HCEC 1CT (cell line): ENCODE measurements around the gene ANKRD39.
A peak's percentile ranks its signal among the peaks of the same experiment; 100 is the strongest.

Experiments used
- DNase-seq: peaks from one replicate; pipeline ENCODE4 v3.0.0-alpha.2; 2017

Gene ANKRD39

DNA sequence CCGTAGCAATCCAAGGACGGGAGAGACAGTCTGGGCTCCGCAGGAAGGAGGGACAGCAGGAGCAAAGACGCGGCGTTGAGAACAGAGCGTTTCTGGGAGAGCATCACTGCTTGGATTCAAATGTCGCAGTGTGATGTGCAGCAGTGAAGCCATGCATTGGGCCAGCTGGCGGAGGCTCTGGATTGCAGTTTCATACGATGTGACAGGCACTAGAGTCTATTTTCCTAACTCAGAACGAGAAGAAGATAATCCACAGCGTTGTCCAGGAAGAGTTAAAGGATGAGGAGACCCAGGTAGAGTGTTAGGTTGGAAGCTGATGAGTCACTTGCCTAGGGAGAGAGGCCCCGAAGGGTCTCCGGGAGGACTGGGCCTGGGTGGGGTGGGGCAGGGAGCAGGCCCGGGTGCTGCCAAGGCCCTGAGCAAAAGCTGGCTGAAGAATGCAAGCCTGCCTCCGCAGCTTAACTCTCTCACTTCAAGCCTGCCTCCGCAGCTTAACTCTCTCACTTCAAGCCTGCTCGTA, 29.7 kb upstream of the ANKRD39 start:
- no peak for DNase-seq

DNA sequence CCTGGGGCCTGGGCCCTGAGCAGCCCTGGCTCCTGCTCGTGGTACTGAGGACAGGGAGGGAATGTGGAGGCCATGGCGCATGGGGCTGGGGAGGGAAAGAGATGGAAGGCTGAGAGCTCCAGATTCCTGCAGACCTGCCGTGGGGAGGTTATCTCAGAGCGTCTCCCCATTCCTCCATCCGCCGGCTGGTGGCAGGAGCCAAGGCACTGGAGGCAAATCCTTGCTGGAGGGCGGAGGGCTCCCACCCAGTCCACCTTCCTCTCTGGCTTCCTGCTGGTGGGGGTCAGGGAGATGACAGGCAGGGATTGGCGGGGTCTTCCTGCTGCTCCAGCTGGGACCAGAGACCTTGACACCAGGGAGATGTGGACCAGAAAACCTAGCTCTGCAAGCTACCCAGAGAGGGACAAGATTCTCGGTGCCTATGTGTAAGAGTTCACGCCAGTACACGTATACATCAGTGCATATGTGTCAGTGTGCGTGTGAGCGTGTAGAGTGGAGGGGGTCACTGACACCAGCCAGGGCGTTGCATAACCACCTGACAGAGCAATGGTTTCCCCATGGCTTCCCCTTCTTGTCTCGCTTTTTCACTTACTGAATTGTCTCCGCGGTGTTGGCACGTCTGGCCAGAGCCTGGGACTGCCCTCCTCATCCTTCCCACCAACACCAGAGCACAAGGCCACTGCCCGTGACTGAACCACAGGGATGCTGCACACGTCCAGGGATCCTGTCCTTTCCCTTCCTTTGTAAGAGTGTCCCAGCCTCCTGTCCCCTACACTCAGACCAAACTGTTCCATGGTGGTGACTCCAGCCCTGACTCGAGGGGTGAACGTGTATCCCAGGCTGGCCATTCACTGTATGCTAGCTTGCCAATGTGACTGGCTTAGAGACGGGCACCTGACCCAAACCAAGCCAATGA, 27.9 kb upstream of the ANKRD39 start:
- no peak for DNase-seq

DNA sequence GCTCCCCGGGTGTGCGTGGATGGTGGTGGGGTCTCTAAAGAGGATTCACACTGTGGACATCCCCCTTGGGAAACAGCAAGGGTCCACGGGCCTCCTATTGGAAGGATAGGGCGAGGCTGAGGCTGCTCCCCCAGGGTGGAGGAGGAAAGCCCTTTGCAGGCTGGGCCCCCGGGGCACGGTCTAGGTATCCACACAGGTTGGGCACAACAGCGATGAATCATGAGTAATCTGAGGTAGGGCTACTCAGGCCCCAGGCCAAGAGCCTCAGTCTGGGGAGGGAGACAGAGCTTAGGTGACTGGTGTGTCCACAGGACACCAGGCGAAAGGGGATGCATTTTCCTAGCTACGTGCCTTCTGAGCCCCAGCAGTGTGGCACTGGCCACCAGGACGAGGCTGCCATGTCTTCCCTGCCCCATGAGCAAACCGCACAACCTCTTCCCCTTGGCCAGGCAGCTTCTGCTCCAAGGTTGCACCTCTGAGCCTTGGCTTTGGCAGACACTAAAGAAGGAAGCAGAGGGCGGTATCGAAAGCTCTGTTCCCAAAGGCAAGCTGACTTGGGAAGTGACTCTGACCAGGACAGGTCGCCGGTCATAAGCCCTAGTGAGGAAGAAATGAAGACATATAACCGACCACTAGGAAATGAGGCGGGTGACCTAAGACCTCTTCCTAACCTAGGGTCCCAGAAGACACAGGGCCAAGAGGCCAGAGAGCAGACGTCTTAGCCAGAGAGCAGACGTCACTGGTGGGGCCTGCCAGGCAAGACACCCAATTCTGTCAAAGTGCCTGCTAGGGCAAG, 26.7 kb upstream of the ANKRD39 start:
- no peak for DNase-seq

DNA sequence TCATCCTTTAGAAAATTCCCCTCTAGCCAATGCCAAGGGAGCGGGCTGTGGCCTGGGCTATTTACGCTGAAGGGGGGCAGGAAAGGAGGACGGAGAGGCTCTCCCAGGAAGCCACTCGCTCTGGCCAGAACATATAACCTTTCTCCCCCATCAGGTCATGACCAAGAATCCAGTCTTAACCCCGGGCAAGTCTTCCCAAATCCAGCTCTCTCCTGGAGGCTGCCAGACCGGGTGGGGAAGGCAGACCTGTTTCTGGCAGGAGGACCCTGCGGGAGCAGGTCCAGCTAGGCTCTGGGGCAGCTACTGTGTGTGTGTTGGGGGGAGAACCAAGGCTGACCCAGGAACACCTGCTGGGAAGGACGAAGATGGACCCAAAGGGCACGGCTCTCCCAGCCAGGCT, 25.5 kb upstream of the ANKRD39 start:
- no peak for DNase-seq

DNA sequence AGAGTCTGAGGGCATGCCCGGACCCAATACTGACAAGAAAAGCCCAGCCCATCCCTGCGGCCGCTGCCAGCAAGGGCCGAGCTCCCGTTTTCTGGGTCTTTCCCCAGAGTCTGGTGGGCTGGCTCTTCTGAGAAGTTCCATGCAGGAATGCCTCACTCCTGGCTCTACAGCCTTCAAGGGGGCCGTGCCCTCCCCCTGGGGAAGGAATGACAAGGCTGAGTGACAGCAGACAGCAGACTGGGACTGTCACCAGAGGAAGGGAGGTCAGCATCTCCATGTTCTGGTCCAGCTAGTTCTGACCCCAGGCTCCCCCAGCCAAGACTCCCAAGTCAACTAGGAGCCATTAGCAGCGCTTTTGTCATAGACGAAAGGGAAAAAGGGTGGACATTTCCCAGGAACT, 25.1 kb upstream of the ANKRD39 start:
- no peak for DNase-seq

DNA sequence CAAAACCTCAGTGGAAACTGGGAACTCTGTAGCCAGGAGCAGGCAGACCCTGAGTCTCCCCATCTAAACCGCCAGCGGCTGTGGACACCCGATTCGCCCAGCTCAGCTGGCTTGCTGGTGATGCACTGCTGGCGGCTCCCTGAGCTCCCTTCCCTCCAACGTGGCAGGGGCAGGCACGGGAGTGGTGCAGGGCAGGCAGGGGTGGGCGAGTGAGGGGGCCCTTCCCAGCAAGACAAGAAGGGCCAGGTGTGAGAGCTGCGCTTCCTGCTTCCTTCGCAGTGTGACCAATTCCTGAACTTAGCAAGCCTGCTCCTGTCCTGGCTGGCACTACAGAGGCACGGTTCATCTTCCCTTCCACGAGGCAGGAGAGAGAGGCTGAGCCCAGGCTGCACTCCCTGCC, 24.4 kb upstream of the ANKRD39 start:
- DNase-seq, result no peak

DNA sequence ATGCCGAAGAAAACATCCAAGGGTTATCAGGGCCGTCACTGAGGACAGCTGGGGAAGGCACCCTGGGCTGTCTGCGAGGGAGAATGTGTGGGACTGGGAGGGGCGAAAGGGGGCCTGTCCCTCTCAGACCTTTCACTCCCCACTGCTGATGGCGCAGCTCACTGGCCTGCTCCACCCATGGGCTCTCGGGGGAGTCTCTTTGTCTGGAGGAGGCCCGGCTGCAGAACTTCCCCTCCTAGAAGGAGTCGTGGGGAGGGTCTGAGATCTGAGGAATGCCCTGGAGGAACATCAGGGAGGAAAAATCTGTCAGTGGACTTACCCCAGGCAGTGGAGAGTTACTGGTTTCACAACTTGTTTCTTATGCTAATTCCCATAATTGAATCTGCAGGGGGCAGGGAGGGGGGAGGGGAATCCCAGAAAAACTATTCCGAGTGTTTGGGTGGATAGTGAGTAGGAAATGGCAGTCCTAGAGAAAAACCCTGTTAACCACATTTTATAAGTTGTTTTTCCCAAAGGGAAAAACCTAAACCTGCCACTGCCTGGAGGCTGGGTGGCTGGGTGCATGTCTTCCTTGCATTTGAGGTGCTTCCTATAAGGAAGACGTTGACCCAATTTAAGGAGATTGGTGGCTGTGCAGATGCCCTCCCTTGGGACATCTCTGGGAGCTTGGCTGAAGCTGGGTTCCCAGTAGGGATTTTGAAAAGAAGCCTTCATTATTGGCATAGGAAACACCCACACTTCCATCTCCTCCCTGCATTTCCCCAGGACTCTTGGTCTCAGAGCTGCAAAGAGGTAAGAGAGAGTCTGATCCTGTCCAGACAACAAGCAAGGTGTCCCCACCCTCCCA, 23.8 kb upstream of the ANKRD39 start:
- no peak for DNase-seq

DNA sequence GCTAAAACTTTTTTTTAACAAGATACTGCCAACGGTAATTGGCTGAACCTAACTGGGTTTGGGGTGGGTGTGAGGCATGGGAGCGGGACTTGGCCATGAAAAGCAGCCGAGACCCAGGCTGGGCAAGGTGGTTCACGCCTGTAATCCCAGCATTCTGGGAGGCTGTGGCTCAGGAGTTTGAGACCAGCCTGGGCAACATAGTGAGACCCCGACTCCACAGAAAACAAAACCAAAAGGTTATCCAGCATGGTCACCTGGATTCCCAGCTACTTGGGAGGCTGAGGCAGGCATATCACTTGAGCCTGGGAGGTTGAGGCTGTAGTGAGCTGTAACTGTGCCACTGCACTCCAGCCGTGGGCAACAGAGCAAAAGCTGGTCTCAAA, 23.1 kb upstream of the ANKRD39 start:
- DNase-seq, result no peak

DNA sequence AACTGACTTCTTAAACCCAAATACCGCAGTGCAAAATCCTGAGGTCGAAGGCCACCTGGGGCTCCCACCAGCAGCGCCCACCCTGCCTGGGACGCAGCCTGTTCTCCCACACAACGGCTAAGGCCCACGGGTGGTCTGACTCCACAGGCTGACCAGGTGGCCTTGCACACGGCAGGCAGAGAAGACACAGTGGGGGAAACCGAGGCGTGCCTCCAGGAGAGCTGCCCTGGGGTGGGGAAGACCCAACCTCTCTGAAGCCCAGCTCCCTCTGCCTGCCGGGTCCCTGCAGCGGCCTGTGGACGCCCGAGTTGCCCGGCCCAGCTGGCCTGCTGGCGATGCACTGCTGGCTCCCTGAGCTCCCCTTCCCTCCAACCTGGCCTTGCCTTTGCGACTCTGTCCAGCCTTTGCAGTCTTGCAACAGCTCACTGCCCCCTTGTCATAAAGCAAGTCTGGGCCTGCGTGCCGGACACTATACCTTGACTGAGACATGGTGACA, 21.8 kb upstream of the ANKRD39 start:
- no peak for DNase-seq

DNA sequence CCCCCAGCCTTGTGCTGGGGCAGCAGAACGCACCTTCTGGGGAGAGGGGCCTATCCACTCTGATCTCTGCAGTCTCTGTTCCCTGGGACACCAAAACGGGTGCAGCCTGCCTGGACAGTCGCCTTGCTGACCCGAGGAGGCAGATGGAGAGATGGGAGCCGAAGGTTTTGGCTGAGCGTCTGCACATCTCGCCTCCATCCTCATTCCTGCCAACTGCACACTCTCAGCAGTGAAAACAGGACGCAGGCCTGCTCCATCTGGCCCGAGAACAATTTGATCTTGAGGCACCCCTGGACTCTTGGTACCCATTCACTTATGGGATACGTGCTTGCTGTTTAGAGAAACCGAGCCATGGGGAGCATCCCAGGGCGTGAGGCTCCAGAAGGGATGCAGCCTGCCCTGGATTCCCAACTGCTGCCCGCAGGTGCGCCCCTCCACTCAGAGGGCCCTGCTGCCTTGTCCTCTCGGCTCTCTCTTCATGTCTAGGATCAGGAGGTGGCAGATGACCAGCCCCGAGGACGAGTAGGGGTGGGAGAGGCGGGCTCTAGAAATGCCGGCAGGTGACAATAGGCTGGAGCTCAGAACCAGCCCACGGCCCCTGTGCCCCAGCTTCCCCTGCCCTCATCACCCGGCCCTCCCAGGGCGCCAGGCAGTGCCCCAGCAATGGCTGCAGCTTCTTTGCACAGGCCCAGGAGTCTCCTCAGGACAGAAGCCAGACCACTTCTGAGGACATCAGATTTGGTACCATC, 21.2 kb upstream of the ANKRD39 start:
- DNase-seq, result no peak

DNA sequence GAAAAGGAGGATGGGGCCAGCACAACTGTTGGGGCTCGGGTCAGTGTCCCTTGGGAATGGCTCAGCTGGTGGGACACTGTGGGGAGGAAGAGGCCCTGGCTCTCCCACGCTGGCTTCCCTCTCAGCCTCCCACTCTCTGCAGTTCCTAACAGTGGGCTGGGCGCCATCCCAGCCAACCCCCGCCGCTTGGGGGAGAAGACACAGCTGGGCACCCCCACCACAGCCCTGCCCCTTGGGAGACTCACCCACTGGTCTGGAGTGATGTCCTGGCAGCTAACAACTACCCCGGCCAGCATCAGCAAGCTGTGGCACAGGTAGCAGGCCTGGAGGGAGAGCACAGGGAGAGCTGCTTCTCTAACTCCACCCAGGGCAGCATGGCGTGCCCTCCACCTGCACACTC, 20.4 kb upstream of the ANKRD39 start:
- DNase-seq, result no peak

DNA sequence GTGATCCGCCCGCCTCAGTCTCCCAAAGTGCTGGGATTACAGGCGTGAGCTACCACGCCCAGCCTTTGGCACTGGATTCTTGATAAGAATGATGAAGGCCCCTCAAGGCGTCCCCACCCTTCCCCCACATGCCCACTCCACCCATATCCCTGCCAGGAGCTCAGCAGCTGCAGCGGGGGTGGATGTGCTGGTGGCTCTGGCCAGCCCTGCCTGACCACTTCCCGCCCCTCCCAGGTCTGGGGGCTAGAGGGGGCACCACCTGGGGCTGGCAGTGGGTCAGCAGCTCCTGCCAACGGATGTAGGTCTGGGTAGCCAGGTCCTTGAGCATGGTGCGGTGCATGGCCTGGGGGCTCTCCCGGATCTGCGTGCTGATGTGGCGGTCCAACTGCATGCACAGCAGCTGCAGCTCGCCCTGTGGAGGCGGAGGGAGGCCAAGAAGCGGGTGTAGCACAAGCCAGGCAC, 19.8 kb upstream of the ANKRD39 start:
- DNase-seq, result no peak

DNA sequence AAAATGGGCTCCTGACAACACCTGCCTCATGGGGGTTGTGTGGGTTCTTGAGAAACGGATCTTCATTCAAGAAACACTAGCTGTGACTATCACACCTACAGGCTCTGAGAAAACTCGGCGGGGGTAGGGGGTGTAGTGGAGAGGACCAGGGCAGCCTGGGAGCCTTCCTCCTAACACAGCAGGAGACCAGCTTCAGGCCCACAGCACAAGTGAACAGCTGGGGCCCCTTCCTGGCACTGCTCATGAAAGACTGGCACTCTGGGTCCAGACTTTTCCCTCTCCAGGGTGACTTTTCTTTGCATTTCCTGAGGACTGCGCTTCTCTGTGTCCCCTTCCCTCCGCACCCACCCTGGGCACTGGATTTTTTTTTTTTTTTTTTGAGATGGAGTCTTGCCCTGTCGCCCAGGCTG, 19.2 kb upstream of the ANKRD39 start:
- no peak for DNase-seq

DNA sequence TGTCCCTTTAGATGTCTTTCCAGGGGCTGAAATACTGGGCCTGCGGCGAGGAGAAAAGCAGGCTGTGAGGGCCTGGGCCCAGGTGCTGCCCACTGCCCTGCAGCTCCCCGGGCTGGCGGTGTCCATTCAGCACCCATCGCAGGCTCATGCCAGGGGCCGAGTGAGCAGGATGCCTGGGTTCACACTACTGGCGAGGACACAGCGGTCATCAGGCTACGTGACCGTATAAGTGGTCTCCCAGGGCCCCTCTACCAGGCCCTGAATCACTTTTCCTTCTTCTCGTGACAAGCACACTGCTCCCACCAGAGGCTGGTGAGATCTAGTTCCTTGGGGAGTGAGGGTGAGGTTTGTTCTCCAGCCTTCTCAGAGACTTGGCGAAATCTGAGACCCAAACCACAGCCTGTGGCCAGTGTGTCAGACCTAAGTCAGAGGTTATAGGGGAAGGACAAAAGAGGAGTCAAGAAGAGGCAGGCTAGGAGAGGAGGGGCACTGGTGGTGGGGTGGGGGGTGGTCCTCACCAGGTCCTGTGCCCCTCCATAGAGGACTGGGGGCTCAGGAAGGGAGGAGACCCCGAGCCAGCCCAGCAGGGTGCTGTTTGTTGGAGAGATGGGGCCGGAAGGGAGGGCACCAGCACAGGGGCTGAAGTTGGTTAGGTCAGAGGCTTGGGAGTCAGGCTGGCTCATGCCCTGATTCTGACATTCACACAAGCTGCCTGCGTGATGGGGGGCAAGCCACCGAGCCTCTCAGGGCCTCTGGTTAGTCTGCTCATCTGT, 18.6 kb upstream of the ANKRD39 start:
- peak; percentile 53 for DNase-seq

DNA sequence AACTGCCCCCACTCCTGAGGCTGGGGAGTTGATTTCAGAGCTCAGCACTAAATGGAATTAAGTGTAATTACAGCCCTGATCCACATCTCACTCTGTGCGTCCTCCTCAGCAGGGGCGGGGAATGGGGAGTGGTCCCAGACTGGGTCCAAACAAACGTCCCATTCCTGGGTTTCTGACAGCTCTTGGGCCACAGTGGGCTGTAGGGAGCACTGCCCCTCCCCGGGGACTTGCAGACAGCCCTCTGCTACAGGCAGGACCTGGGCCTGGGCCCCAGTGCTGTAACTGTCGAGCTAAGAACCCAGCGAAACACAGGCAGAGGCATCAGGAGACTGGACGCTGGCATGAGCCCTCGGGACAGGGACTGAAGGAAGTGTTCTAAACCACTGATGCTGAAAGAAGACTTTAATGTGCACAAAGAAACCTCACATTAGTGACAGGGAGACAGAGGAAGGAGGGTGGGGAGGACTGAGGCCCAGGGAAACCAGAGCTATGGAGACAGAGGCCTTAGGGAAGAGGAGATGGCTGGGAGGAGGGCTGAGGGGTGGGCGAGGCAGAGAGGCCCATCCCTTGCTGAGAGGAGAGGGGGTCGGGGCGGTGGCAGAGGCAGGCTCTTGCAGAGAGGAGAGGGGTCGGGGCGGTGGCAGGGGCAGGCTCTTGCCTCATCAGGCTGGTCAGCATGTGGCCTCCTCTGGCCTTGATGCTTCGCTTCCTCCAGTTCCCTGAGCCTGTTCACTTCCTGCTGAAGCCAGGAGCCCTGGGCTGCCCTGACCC, 17.9 kb upstream of the ANKRD39 start:
- no peak for DNase-seq

DNA sequence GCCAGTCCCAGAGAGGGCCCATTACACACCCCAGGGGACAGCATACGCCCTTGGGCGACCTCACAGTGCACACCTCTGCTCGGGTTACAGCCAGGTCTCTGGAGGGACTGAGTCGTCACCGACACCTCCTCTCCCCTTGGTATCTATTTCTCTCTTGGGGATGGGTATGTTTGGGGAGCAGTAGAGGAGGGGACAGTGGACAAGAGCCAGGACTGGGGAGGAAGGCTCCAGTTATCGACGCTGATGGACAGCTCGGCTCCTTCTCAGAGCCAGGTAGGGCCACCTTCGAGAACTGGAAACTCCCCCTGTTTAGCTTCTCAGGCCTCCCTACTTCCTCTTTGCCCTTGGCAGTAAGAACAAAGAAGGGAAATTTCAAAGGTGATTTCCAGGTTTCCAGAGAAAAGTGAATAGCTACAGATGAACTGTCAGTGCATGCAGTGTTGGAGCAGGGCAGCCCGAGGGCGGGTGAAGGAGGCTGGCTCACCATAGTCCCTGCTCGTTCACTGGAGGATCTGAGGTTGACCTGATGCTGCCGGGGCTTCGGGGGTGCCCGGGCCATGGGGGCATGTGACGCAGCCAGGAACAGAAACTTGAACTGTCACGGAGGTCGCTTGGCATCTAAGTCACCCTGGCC, 16.5 kb upstream of the ANKRD39 start:
- DNase-seq, result no peak

DNA sequence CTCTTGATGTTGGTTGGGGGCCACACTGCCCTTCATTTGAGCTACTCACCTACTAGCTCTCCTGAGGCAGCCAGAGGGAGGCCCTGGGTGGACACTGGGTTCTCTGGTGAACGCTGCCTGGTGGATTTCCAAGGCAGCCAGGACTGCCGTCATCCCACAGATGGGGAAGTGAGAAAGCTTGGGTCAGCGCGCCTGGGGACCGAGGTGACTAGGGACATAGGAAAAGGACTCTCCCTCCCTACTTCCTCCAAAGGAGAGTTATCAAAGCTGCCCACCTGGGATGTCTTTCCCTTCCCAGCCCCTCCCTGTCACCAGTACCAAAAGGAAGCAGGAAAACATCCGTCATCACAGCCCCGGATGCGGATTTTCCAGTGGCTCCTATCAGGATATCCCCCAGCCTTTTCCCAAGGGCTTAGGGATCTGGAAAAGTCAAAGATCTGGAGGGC, 15.9 kb upstream of the ANKRD39 start:
- DNase-seq, result no peak

DNA sequence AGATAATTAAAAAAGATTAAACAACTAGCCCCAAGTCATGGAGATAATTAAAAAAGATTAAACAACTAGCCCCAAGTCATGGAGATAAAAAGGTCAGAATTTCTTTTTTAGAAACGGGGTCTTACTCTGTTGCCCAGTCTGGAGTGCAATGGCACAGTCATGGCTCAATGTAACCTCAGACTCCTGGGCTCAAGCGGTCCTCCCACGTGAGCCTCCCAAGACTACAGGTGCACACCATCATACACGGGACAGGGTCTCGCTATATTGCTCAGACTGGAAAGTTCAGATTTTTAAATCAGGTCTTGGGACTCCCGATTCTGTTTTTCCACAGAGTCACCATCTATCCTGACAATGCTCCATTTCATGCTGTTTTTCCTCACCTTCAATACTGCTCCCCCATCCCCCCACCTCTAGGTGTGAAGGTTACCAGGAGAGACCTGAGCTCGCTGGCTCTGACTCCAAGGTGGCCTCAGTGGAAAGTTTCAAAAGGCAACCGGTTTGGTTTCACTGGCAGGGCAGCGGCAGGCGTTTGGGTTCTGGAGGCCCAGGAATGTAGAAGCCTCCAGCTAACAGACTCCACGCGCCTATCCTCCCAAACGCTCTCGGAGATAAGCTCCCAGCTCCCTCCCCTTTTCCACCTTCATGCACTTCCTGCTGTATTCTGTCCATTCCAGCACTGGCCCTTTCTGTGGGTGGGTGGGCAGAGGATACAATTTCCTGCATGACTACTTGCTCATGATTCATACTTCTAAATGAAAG, 15.0 kb upstream of the ANKRD39 start:
- DNase-seq, result no peak
